K562 (cell line): ENCODE measurements around the gene IL10. TPM values are rescaled to one million over a fixed set of nuclear protein-coding genes. Genes with fewer than 3 reads are reported as not detected.
A peak's percentile ranks its signal among the peaks of the same experiment; 100 is the strongest.

Experiments used
- ATAC-seq: fragments of 200-7000 bp; cut with Tn5 transposase; 3 replicates; pipeline ENCODE4 v1.9.1; 2020; ENCODE audit warnings: moderate library complexity
- BruUV-seq: library from RNA; stranded (reverse); fragments of 400-500 nt; replicated peaks from 2 replicates; lab custom pipeline; 2021; lab: Mats Ljungman, UMichigan
- CTCF ChIA-PET: fragments of 300-600 bp; formaldehyde crosslinking; extraction: SDS; loops from one replicate; lab custom pipeline; 2021; ENCODE audit warnings: low intra/inter-chr PET ratio; lab: Yijun Ruan, JAX
- POLR2A ChIA-PET: fragments of 300-600, 350-650 bp; sonication (Branson Sonifier 250); formaldehyde crosslinking; extraction: SDS; loops from one replicate; lab custom pipeline; 2021; ENCODE audit warnings: antibody characterized with exemption, inconsistent platforms; lab: Yijun Ruan, JAX
- DNase-seq, 4 experiments: peaks; one replicate each; pipeline versions ENCODE4 v3.0.0 to v3.0.0-alpha.2; 2011 to 2018; ENCODE audit warnings: low spot score in 3 of 4, mixed read lengths in 3 of 4; ENCODE audit errors: extremely low read depth in 1 of 4
- FAIRE-seq: peaks from 2 replicates; lab custom pipeline; 2011; peaks lifted over from hg19 to GRCh38; lab: Jason Lieb, UNC
- H2AFZ ChIP-seq: 2 replicates; pipeline ENCODE4 v1.6.0; 2011; ENCODE audit warnings: low read depth, low read length, control low read depth, inconsistent platforms
- H3K27ac ChIP-seq: fragments of 200-600 bp; 3 replicates; pipeline ENCODE4 v1.8.0; 2011; ENCODE audit warnings: low read depth, mild to moderate bottlenecking, control low read depth, inconsistent platforms, low read length, moderate library complexity, mixed read lengths; ENCODE audit errors: extremely low read depth
- H3K27me3 ChIP-seq, 2 experiments: fragments of 300-600 bp in 1 of 2; 2 replicates in 1 of 2; 3 replicates in 1 of 2; pipeline versions ENCODE4 v1.6.0 to v1.8.0; 2011; ENCODE audit warnings: inconsistent platforms in 2 of 2, low read length in 2 of 2, mild to moderate bottlenecking in 1 of 2, mixed read lengths in 1 of 2, moderate library complexity in 1 of 2; ENCODE audit not compliant: control insufficient read depth in 2 of 2, insufficient read depth in 2 of 2
- H3K36me3 ChIP-seq: fragments of 300-600 bp; 3 replicates; pipeline ENCODE4 v1.8.0; 2011; ENCODE audit warnings: mild to moderate bottlenecking, low read length, inconsistent platforms; ENCODE audit not compliant: control insufficient read depth, insufficient read depth
- H3K4me1 ChIP-seq, 2 experiments: fragments of 200-600 bp in 1 of 2; replicated peaks in 1 of 2; 2 replicates in 1 of 2; 3 replicates in 1 of 2; pipeline versions ENCODE4 v1.5.1 to v1.8.0; 2011; ENCODE audit warnings: inconsistent platforms in 2 of 2, low read length in 2 of 2, mild to moderate bottlenecking in 1 of 2, mixed read lengths in 1 of 2, moderate library complexity in 1 of 2; ENCODE audit not compliant: control insufficient read depth in 2 of 2, insufficient read depth in 2 of 2
- H3K4me2 ChIP-seq: 2 replicates; pipeline ENCODE4 v1.6.1; 2011; ENCODE audit warnings: low read length, control low read depth, inconsistent platforms, mixed read lengths; ENCODE audit not compliant: insufficient read depth
- H3K4me3 ChIP-seq: fragments of 200-600 bp; sonication (generic), shearing (Covaris generic); 2 replicates; pipeline ENCODE4 v1.5.1; 2016; ENCODE audit warnings: control low read depth, inconsistent platforms
- H3K79me2 ChIP-seq: fragments of 200-600 bp; 3 replicates; pipeline ENCODE4 v1.8.0; 2011; ENCODE audit warnings: low read length, inconsistent platforms; ENCODE audit not compliant: control insufficient read depth, insufficient read depth
- H3K9ac ChIP-seq, 2 experiments: 2 replicates each; pipeline versions ENCODE4 v1.6.0 to v1.6.1; 2011; ENCODE audit warnings: low read depth in 2 of 2, low read length in 2 of 2, control low read depth in 1 of 2, inconsistent platforms in 1 of 2, mild to moderate bottlenecking in 1 of 2, mixed read lengths in 1 of 2; ENCODE audit not compliant: insufficient read depth in 1 of 2
- H3K9me1 ChIP-seq: one replicate; pipeline ENCODE4 v1.6.0; 2011; ENCODE audit warnings: inconsistent platforms, mild to moderate bottlenecking, low read length, moderate library complexity; ENCODE audit not compliant: control insufficient read depth, insufficient read depth
- H3K9me3 ChIP-seq: replicated peaks from 2 replicates; pipeline ENCODE4 v1.5.1; 2011; ENCODE audit warnings: low read depth, low read length, inconsistent platforms; ENCODE audit not compliant: control insufficient read depth, insufficient read depth
- H4K20me1 ChIP-seq: replicated peaks from 2 replicates; pipeline ENCODE4 v1.6.1; 2011; ENCODE audit warnings: low read length, inconsistent platforms, mixed read lengths; ENCODE audit not compliant: control insufficient read depth, insufficient read depth
- CBFA2T2 ChIP-seq: fragments of 450-650 bp; conservative IDR thresholded peaks from 2 replicates; pipeline ENCODE4 v1.6.1; 2017; ENCODE audit warnings: mild to moderate bottlenecking
- CBX3 ChIP-seq, 2 experiments: IDR thresholded peaks; 1 replicate in 1 of 2; 2 replicates in 1 of 2; pipeline ENCODE4 v1.6.1; 2012; ENCODE audit warnings: inconsistent platforms in 2 of 2, low read length in 2 of 2, borderline replicate concordance in 1 of 2, control low read depth in 1 of 2
- CSDE1 ChIP-seq, 2 experiments: fragments of 450-650 bp; IDR thresholded peaks; 2 replicates each; pipeline ENCODE4 v1.6.1; 2016; ENCODE audit warnings: mild to moderate bottlenecking in 1 of 2
- EWSR1 ChIP-seq: fragments of 450-650 bp; IDR thresholded peaks from 2 replicates; pipeline ENCODE4 v1.6.1; 2018; ENCODE audit warnings: borderline replicate concordance, mild to moderate bottlenecking, low read depth, moderate library complexity; ENCODE audit not compliant: partially characterized antibody
- FOS ChIP-seq: IDR thresholded peaks from 3 replicates; pipeline ENCODE4 v1.6.1; 2011; ENCODE audit not compliant: insufficient read length; ENCODE audit errors: extremely low read depth
- KDM5B ChIP-seq: fragments of 200-600 bp; sonication (generic); IDR thresholded peaks from 2 replicates; pipeline ENCODE4 v1.6.1; 2012; ENCODE audit warnings: low read depth, mild to moderate bottlenecking, moderate library complexity, low read length, control low read depth, inconsistent platforms; ENCODE audit not compliant: insufficient replicate concordance
- PHF8 ChIP-seq: fragments of 200-600 bp; sonication (generic); IDR thresholded peaks from 2 replicates; pipeline ENCODE4 v1.6.1; 2012; ENCODE audit warnings: mixed run types, mild to moderate bottlenecking, inconsistent platforms, low read length, moderate library complexity, borderline replicate concordance
- RBM34 ChIP-seq: fragments of 200-400 bp; formaldehyde crosslinking; IDR thresholded peaks from 2 replicates; pipeline ENCODE4 v1.6.1; 2018; ENCODE audit warnings: low read length, borderline replicate concordance; ENCODE audit not compliant: insufficient read depth
- ZC3H8 ChIP-seq: fragments of 450-650 bp; IDR thresholded peaks from 2 replicates; pipeline ENCODE4 v1.6.1; 2017
- WGBS: fragments of 100-300 bp; shearing (Covaris generic); methylation state at CpG from one replicate; pipeline ENCODE4 v1.1.6; 2016; ENCODE audit warnings: low coverage, mixed read lengths; ENCODE audit not compliant: insufficient coverage; ENCODE audit errors: missing lambda C conversion rate; 5-methylcytosine and 5-hydroxymethylcytosine counted together
- in situ Hi-C: fragments of 300-500 bp; cut with MboI; formaldehyde crosslinking; loops from 4 replicates; pipeline ENCODE4 v1.15.0; 2018; ENCODE audit warnings: inconsistent platforms, mixed read lengths
- intact Hi-C: fragments of 100-400 bp; cut with micrococcal nuclease; formaldehyde crosslinking; loops from 2 replicates; pipeline ENCODE4 v1.14.2; 2022
- polyA plus RNA-seq, 8 experiments: library from polyadenylated mRNA; depleted of rRNA in 4 of 8; stranded (reverse) in 5 of 8; unstranded in 3 of 8; fragments of >200 nt; fragmentation: Nextera tagmentation in 2 of 8; fragmentation: Illumina TruSeq in 1 of 8; extraction: Ambion mirVana in 2 of 8; extraction: Trizol in 1 of 8; gene quantifications; 2 replicates each; pipeline versions ENCODE4 v1.2.1 to v1.2.3, GENCODE V29; 2011 to 2014; ENCODE audit warnings: inconsistent platforms in 1 of 8, missing spikeins in 1 of 8
- total RNA-seq, 7 experiments: library from RNA; depleted of rRNA in 6 of 7; stranded (reverse); fragments of >200 nt in 6 of 7; fragmentation: Illumina TruSeq in 2 of 7; extraction: Trizol in 2 of 7; gene quantifications; 2 replicates each; pipeline versions ENCODE4 v1.2.1 to v1.2.3, GENCODE V29; 2011 to 2021; ENCODE audit warnings: low replicate concordance in 1 of 7
- TF ChIP-seq, protein P1 (sequence below): fragments of 250-450 bp; sonication (Bioruptor Pico); IDR thresholded peaks from 2 replicates; pipeline ENCODE4 v1.8.0; 2021; ENCODE audit warnings: moderate library complexity, mild to moderate bottlenecking, inconsistent platforms
- TF ChIP-seq, protein P2 (sequence below): sonication (generic); formaldehyde crosslinking; IDR thresholded peaks from 2 replicates; pipeline ENCODE4 v1.8.0; 2022; ENCODE audit warnings: mild to moderate bottlenecking, low read depth, missing genetic modification reagents
- TF ChIP-seq, protein P3 (sequence below), 2 experiments: fragments of 450-650 bp; IDR thresholded peaks; 2 replicates each; pipeline ENCODE4 v1.6.1; 2018; ENCODE audit warnings: mild to moderate bottlenecking in 2 of 2, low read depth in 1 of 2; ENCODE audit not compliant: partially characterized antibody in 2 of 2

IL10 gene
- total and polyA plus RNA-seq, 9 of the 15 experiments (the other 6 are each of a cell fraction or from before 2014, with no cell fraction given), result 0.29 TPM; not detected in 8

DNA sequence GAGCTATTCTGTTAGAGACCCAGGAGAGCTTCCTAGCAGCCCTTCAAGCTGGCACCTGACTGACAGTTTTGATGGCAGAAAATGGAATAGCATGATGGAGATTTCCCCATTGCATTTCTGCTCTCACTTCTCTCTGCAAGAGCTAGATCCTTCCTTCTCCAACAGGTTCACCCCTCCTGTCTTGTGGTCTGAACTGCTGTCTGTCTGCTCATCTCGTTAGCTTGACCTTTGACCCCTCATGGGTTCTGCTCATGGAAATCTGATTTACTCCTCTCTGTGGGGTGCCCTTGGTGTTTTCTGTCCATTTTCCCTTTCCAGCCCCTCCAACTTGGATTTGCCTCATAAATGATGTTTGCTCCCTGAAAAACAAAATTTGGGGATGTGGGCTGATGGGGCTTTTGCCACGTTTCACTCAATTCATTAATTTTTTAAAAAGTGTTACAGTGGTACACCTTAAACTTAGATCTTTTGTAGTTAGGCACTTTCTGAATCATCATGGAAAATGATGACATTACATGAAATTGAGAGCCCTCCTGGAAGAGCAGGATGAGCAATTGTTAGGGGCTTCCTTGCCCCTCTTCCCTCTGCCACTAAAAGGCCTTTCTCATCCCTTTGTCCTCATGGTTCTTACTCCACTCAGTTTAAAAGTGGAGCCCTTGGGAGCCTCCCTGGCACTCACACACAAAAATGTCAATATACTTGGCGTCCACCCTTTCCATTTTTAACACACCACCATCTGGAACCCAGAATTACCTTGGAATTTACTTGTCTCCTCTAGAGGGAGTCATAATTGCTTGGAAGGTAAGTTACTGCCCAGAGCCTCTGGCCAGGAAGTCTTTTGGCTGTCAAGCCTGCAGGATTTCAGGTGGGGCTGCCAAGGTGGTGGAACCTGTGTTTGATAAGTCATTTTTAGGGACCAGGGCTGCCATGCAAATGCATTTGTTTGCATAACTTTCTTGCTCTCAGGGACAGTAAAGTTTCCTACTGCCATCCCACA, 33.6 kb downstream of the IL10 start:
- peak; percentile 32 for FAIRE-seq
- no peak for TF ChIP-seq CSDE1 (IDR thresholded peaks at IDR 0.05)
- TF ChIP-seq, protein P1, sequence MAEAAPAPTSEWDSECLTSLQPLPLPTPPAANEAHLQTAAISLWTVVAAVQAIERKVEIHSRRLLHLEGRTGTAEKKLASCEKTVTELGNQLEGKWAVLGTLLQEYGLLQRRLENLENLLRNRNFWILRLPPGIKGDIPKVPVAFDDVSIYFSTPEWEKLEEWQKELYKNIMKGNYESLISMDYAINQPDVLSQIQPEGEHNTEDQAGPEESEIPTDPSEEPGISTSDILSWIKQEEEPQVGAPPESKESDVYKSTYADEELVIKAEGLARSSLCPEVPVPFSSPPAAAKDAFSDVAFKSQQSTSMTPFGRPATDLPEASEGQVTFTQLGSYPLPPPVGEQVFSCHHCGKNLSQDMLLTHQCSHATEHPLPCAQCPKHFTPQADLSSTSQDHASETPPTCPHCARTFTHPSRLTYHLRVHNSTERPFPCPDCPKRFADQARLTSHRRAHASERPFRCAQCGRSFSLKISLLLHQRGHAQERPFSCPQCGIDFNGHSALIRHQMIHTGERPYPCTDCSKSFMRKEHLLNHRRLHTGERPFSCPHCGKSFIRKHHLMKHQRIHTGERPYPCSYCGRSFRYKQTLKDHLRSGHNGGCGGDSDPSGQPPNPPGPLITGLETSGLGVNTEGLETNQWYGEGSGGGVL (CRISPR knock-in tag), result no peak
- TF ChIP-seq, protein P2, sequence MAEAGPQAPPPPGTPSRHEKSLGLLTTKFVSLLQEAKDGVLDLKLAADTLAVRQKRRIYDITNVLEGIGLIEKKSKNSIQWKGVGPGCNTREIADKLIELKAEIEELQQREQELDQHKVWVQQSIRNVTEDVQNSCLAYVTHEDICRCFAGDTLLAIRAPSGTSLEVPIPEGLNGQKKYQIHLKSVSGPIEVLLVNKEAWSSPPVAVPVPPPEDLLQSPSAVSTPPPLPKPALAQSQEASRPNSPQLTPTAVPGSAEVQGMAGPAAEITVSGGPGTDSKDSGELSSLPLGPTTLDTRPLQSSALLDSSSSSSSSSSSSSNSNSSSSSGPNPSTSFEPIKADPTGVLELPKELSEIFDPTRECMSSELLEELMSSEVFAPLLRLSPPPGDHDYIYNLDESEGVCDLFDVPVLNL (CRISPR knock-in tag), result no peak
- TF ChIP-seq KDM5B, result no peak
- TF ChIP-seq RBM34, result no peak
- TF ChIP-seq CBX3 (IDR thresholded peaks at IDR 0.05; ENCODE audit: borderline replicate concordance in 1 of 2, low read length in 2 of 2), result no peak
- TF ChIP-seq PHF8, result no peak
- TF ChIP-seq, protein P3, sequence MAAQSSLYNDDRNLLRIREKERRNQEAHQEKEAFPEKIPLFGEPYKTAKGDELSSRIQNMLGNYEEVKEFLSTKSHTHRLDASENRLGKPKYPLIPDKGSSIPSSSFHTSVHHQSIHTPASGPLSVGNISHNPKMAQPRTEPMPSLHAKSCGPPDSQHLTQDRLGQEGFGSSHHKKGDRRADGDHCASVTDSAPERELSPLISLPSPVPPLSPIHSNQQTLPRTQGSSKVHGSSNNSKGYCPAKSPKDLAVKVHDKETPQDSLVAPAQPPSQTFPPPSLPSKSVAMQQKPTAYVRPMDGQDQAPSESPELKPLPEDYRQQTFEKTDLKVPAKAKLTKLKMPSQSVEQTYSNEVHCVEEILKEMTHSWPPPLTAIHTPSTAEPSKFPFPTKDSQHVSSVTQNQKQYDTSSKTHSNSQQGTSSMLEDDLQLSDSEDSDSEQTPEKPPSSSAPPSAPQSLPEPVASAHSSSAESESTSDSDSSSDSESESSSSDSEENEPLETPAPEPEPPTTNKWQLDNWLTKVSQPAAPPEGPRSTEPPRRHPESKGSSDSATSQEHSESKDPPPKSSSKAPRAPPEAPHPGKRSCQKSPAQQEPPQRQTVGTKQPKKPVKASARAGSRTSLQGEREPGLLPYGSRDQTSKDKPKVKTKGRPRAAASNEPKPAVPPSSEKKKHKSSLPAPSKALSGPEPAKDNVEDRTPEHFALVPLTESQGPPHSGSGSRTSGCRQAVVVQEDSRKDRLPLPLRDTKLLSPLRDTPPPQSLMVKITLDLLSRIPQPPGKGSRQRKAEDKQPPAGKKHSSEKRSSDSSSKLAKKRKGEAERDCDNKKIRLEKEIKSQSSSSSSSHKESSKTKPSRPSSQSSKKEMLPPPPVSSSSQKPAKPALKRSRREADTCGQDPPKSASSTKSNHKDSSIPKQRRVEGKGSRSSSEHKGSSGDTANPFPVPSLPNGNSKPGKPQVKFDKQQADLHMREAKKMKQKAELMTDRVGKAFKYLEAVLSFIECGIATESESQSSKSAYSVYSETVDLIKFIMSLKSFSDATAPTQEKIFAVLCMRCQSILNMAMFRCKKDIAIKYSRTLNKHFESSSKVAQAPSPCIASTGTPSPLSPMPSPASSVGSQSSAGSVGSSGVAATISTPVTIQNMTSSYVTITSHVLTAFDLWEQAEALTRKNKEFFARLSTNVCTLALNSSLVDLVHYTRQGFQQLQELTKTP (IDR thresholded peaks at IDR 0.05; ENCODE audit: low read depth in 1 of 2, partially characterized antibody in 2 of 2), result no peak
- no peak for TF ChIP-seq CBFA2T2
- no peak for TF ChIP-seq FOS
- no peak for TF ChIP-seq EWSR1
- no peak for TF ChIP-seq ZC3H8

More for the DNA sequence above, 33.6 kb downstream of the IL10 start:
- Histone ChIP-seq H3K27me3 (peaks cover 21 to 23% of the 10 kb centered on the region in 2 experiments), H3K79me2 (no peaks in the 10 kb centered on the region), H3K9ac (no peak overlapping the region), H3K9me1 (peaks cover 13% of the 10 kb centered on the region), H3K27ac (no peak overlapping the region), H4K20me1 (peaks cover 36% of the 10 kb centered on the region), H3K4me3 (no peak overlapping the region), H3K36me3 (peaks cover 10% of the 10 kb centered on the region; the same call in 2 of the 3 replicates), H3K4me1 (peaks cover 10 to 17% of the 10 kb centered on the region in 2 experiments), H3K4me2 (no peak overlapping the region), H2AFZ (no peak overlapping the region), H3K9me3 (no peaks in the 10 kb centered on the region)
- intact Hi-C loops (loop anchor here (1.0 to 10.0 kb wide), 4 partner anchors 70 to 759 kb away; partner anchors contain the start of gene CR1), in situ Hi-C loops (loop anchor here (5.0 kb wide), 3 partner anchors 64 to 244 kb away; no protein-coding TSS in a partner anchor)
- no TSS peak for BruUV-seq
- DNase-seq (peak in 3 of 4 experiments; percentile 47 to 60 (median 59)), ATAC-seq (peak; percentile 74)
- ChIA-PET CTCF (interaction anchor here (0.7 to 2.2 kb wide), 6 partner anchors 25 to 243 kb away, joined by 3 to 12 read pairs (median 5); no protein-coding TSS in a partner anchor), POLR2A (interaction anchor here (0.6 to 1.6 kb wide), 5 partner anchors 10 to 106 kb away, joined by 3 to 6 read pairs (median 3); no protein-coding TSS in a partner anchor)
- 29% methylated on average over 3 of the region's 3 CpGs for WGBS
